DOHH2 (cell line): ENCODE results near the gene PDE8A.

Experiments used
- H3F3A ChIP-seq: fragments of 200-600 bp; sonication (generic), shearing (Covaris generic); 2 replicates; pipeline ENCODE4 v1.6.0; 2016; ENCODE audit warnings: antibody characterized with exemption, mild to moderate bottlenecking; ENCODE audit not compliant: control insufficient read depth, insufficient read depth
- H3K27ac ChIP-seq: fragments of 200-600 bp; sonication (generic); 2 replicates; pipeline ENCODE4 v1.5.1; 2014; ENCODE audit warnings: low read depth, mild to moderate bottlenecking, low read length, moderate library complexity
- H3K27me3 ChIP-seq: fragments of 200-600 bp; sonication (generic); 2 replicates; pipeline ENCODE4 v1.6.1; 2014; ENCODE audit warnings: mild to moderate bottlenecking, low read length, mixed read lengths; ENCODE audit not compliant: control insufficient read depth
- H3K36me3 ChIP-seq: fragments of 200-600 bp; sonication (generic); 2 replicates; pipeline ENCODE4 v1.6.1; 2014; ENCODE audit warnings: mild to moderate bottlenecking, low read length, moderate library complexity, mixed read lengths; ENCODE audit not compliant: control insufficient read depth
- H3K4me1 ChIP-seq: fragments of 200-600 bp; sonication (generic); 2 replicates; pipeline ENCODE4 v1.6.1; 2014; ENCODE audit warnings: mild to moderate bottlenecking, low read length, mixed read lengths; ENCODE audit not compliant: control insufficient read depth
- H3K4me2 ChIP-seq: fragments of 200-600 bp; sonication (generic); 2 replicates; pipeline ENCODE4 v1.6.0; 2014; ENCODE audit warnings: mild to moderate bottlenecking, low read length, moderate library complexity
- H3K4me3 ChIP-seq: fragments of 200-600 bp; sonication (generic); 2 replicates; pipeline ENCODE4 v1.5.1; 2014; ENCODE audit warnings: mild to moderate bottlenecking, low read length, mixed read lengths
- H3K79me2 ChIP-seq: fragments of 200-600 bp; sonication (generic); 2 replicates; pipeline ENCODE4 v1.6.1; 2014; ENCODE audit warnings: mild to moderate bottlenecking, low read length, mixed read lengths; ENCODE audit not compliant: control insufficient read depth
- H3K9me2 ChIP-seq: fragments of 200-600 bp; sonication (generic); replicated peaks from 2 replicates; pipeline ENCODE4 v1.6.1; 2014; ENCODE audit warnings: mild to moderate bottlenecking, low read length, mixed read lengths; ENCODE audit not compliant: control insufficient read depth
- H3K9me3 ChIP-seq: fragments of 200-600 bp; sonication (generic); 2 replicates; pipeline ENCODE4 v1.6.1; 2014; ENCODE audit warnings: antibody characterized with exemption, low read length, mixed read lengths; ENCODE audit not compliant: control insufficient read depth, insufficient read depth
- H4K20me1 ChIP-seq: fragments of 200-600 bp; sonication (generic); 2 replicates; pipeline ENCODE4 v1.6.0; 2014; ENCODE audit warnings: low read depth, mild to moderate bottlenecking, antibody characterized with exemption, low read length, moderate library complexity; ENCODE audit not compliant: control insufficient read depth, insufficient read depth
- CTCF ChIP-seq: fragments of 200-600 bp; sonication (generic); IDR thresholded peaks from one replicate; pipeline ENCODE4 v1.5.1; 2014; ENCODE audit warnings: antibody characterized with exemption, mild to moderate bottlenecking, low read depth, low read length; ENCODE audit not compliant: poor library complexity, severe bottlenecking
- EZH2phosphoT487 ChIP-seq: fragments of 200-600 bp; sonication (generic); IDR thresholded peaks from 2 replicates; pipeline ENCODE4 v1.6.1; 2017; ENCODE audit warnings: borderline replicate concordance, mild to moderate bottlenecking, antibody characterized with exemption, low read length, moderate library complexity, mixed read lengths

PDE8A gene

GRCh38 chr15:85045615-85046014 is 64.0 kb downstream of the PDE8A start:
- Histone ChIP-seq H3K27me3 (no peaks in the 10 kb centered on the region), H3K9me3 (no peaks in the 10 kb centered on the region), H3K4me2 (no peak overlapping the region)

GRCh38 chr15:85047271-85047948 is 65.8 kb downstream of the PDE8A start:
- no peaks in the 10 kb centered on the region for H3F3A ChIP-seq
- no peak overlapping the region for H3K4me2 ChIP-seq
- no peaks in the 10 kb centered on the region for H3K9me3 ChIP-seq
- H3K36me3 ChIP-seq: no peaks in the 10 kb centered on the region
- no peaks in the 10 kb centered on the region for H3K27me3 ChIP-seq
- no peaks in the 10 kb centered on the region for H3K9me2 ChIP-seq
- H3K27ac ChIP-seq: no peak overlapping the region
- H3K79me2 ChIP-seq: peaks cover 8% of the 10 kb centered on the region; the same call in 1 of the 2 replicates
- H3K4me1 ChIP-seq: peaks cover 17% of the 10 kb centered on the region
- no peak for TF ChIP-seq EZH2phosphoT487
- 0 out of 2 replicates have a peak, but pooled peaks cover 5% of the 10 kb centered on the region for H4K20me1 ChIP-seq
- H3K4me3 ChIP-seq: no peak overlapping the region

More at GRCh38 chr15:85045615-85046014, 64.0 kb downstream of the PDE8A start:
- TF ChIP-seq EZH2phosphoT487 (no peak), CTCF (no peak)
- no peak overlapping the region for H3K4me3 ChIP-seq
- H4K20me1 ChIP-seq: 0 out of 2 replicates have a peak, but pooled peaks cover 5% of the 10 kb centered on the region
- H3K4me1 ChIP-seq: peaks cover 26% of the 10 kb centered on the region
- H3F3A ChIP-seq: no peaks in the 10 kb centered on the region
- H3K27ac ChIP-seq: no peak overlapping the region
- H3K9me2 ChIP-seq: no peaks in the 10 kb centered on the region
- no peaks in the 10 kb centered on the region for H3K36me3 ChIP-seq
- H3K79me2 ChIP-seq: peaks cover 6% of the 10 kb centered on the region; the same call in 1 of the 2 replicates

- Histone ChIP-seq H3K36me3 (no peaks in the 10 kb centered on the region), H3K9me3 (no peaks in the 10 kb centered on the region), H3K4me2 (no peak overlapping the region), H3F3A (no peaks in the 10 kb centered on the region), H3K27me3 (no peaks in the 10 kb centered on the region), H3K79me2 (0 out of 2 replicates have a peak, but pooled peaks cover 8% of the 10 kb centered on the region), H4K20me1 (0 out of 2 replicates have a peak, but pooled peaks cover 5% of the 10 kb centered on the region), H3K9me2 (no peaks in the 10 kb centered on the region), H3K27ac (no peak overlapping the region), H3K4me1 (peaks cover 17% of the 10 kb centered on the region), H3K4me3 (no peak overlapping the region)
- TF ChIP-seq EZH2phosphoT487 (no peak), CTCF (no peak)
Measured at GRCh38 chr15:85048430-85048829, 66.8 kb downstream of the PDE8A start.

- H3K4me2 ChIP-seq: no peak overlapping the region
- H3K4me3 ChIP-seq: no peak overlapping the region
- H3K36me3 ChIP-seq: no peaks in the 10 kb centered on the region
- H3K79me2 ChIP-seq: 0 out of 2 replicates have a peak, but pooled peaks cover 8% of the 10 kb centered on the region
- no peak for TF ChIP-seq CTCF
- TF ChIP-seq EZH2phosphoT487: no peak
- H3K9me2 ChIP-seq: no peaks in the 10 kb centered on the region
- H3K4me1 ChIP-seq: peaks cover 12% of the 10 kb centered on the region
- no peaks in the 10 kb centered on the region for H3F3A ChIP-seq
- H3K27ac ChIP-seq: no peak overlapping the region
- H3K9me3 ChIP-seq: no peaks in the 10 kb centered on the region
- no peaks in the 10 kb centered on the region for H3K27me3 ChIP-seq
- 0 out of 2 replicates have a peak, but pooled peaks cover 5% of the 10 kb centered on the region for H4K20me1 ChIP-seq
Measured at GRCh38 chr15:85049805-85050204, 68.1 kb downstream of the PDE8A start.
